Measurements from ENCODE around the gene USP47.

USP47 gene

GRCh38 chr11:11841723-11842420, at the start of gene USP47:
Gene USP47 (plus strand): TSS chr11:11841972. CDS start chr11:11842186, 214 bp downstream.
- DNase-seq, result peak; percentile 95

- peak; percentile 51 for DNase-seq
These were observed 48.7 kb upstream of the USP47 start for GRCh38 chr11:11793073-11793472.

GRCh38 chr11:11798586-11799438, 43.0 kb upstream of the USP47 start:
- DNase-seq, result peak; percentile 83

- no peak for DNase-seq
These were observed 36.5 kb upstream of the USP47 start for GRCh38 chr11:11805228-11805627.

DNA sequence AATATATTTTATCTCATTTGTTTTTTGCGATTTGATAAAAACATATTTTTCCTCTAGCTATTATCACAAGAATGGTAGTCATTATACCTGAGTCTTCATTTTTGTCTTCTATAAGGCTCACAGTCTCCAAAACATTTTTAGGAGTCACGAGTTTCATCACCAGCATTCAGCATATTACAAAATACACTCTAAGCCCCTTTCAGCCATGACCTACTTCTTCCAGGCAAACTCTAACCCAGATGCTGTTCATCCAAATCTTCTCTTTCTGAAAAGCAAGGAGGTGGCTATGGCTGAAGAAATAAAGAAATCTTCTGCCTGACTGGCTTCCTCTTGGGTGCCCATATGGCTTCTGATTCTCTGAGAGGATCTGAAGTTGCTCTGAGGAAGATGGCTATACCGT, 35.7 kb upstream of the USP47 start:
- DNase-seq, result no peak

GRCh38 chr11:11806586-11806985, 35.2 kb upstream of the USP47 start:
- DNase-seq, result no peak

DNA sequence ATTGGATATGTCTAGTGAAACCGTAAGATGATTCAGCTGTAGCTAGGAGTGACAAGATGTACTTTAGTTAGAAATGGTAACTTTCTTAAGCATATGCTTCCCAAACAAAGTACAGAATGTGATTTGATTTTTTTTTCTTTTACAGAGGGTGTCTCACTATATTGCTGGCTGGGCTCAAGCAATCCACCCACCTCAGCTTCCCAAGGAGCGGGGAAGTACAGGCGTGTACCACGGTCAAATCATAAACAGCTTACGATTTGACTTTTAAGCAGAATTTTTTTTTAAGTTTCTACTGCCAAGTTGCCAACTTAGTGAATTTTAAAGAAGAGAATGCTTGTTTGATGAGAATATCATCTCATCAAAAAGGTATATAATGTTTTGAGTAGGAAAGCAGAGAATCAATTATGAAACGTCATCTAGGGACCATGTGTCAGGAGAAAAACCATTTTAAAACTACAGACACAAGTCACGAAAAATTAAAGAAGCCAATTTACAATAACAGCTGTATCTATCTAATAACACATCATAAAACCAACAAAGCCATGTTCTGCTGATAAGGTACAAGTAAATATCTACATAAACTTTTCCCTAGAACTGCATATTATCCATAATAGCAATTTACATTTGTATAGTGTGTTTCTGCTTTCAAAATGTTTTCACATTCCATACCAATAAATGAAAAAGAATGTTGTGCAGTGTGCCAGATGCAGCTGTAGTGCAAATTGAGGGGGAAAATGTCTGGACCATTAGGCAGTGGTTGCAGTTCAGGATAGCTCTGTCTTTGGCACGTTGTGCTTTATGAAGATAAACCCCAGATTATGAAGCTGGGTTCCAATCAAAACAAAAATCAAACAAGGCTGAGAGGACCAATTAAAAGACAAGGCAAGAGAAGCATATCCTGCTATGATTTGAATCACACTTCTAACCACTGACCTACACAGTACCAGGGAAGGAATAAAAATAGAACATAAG, 33.7 kb upstream of the USP47 start:
- no peak for DNase-seq

- DNase-seq, result peak; percentile 63
These were observed 32.7 kb upstream of the USP47 start for GRCh38 chr11:11808992-11809615.

GRCh38 chr11:11810764-11811726, 30.7 kb upstream of the USP47 start:
- no peak for DNase-seq

GRCh38 chr11:11813288-11813962, 28.3 kb upstream of the USP47 start:
- DNase-seq, result no peak

GRCh38 chr11:11814614-11815452, 26.9 kb upstream of the USP47 start:
- DNase-seq, result peak; percentile 68

DNA sequence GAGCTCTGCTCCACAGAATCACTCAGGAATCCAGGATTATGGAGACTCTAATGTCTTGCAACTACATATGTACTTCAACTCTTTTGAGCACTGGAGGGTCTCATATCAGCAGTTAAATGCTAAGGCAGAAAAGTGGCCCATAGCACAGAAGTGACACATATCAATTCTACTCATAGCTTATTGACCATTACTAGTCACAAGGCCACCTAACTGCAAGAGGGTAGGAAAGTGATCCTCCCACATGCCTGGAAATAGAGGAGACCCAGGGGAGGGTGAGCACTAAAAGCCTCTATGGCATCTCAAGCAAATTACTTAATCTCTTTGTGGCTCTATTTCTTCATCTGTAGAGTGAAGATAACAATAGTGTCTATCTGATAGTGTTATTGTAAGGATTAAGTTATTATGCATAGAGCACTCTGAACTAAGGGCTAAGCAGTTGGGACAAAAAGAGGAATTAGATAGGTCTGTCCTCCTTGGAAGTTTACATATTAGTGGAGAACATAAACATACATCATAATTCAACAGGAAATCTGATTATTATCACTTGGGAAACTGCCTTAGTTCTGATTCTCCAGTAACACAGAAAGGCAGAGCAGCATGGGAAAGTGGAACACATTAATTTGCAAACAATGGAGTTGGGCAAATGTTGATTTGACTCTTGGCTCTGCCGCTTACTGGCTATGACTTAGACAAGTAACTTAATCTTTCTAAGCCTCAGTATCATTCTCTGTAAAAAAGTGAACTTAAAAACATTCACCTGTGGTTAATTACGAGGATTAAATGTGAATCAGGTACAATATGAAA, 25.1 kb upstream of the USP47 start:
- DNase-seq, result no peak

- no peak for DNase-seq
These were observed 23.8 kb upstream of the USP47 start for GRCh38 chr11:11817957-11818356.

DNA sequence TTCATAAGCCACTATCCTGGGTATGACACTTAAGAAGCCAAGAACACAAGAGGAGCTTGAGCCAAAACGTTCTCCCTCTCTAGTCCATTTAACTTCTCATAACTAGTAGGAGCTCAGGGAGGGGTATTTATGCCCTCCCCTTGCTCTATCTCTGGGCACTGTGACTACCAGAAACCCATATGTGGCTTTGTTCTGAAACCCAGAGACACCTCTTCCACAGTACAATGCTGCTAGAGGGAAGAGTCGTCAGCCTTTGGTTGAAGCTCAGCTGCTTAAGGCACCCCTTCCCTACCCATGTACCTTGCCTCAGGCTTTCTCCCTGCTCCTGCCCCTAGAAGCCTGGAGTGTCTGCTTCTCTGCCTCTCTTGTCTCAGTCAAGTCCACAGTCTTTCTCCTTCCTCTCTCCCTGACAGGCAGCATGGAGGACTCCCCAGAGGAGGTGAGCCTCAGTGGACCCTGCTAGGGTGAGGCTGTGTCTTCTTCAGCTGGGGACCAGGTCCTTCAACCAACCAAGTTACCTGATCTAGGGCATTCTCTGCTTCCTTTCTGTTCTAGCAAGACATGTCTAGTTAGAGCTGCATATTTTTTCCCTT, 23.1 kb upstream of the USP47 start:
- DNase-seq, result no peak

GRCh38 chr11:11821899-11822298, 19.9 kb upstream of the USP47 start:
- DNase-seq, result no peak

GRCh38 chr11:11822946-11823345, 18.8 kb upstream of the USP47 start:
- no peak for DNase-seq

- no peak for DNase-seq
These were observed 15.5 kb upstream of the USP47 start for GRCh38 chr11:11826260-11826659.

GRCh38 chr11:11827272-11827671, 14.5 kb upstream of the USP47 start:
- DNase-seq, result no peak
